Neutrophil (primary cell): ENCODE measurements around the gene PPP2R5E.

Experiments used
- H3K27ac ChIP-seq: fragments of 200-600 bp; sonication (generic); 2 replicates; pipeline ENCODE4 v1.5.1; 2016; ENCODE audit warnings: mild to moderate bottlenecking, moderate library complexity
- H3K27me3 ChIP-seq: fragments of 200-600 bp; sonication (generic); 2 replicates; pipeline ENCODE4 v1.6.0; 2016; ENCODE audit warnings: mild to moderate bottlenecking
- H3K36me3 ChIP-seq: fragments of 200-600 bp; sonication (generic); 2 replicates; pipeline ENCODE4 v1.5.1; 2017
- H3K4me1 ChIP-seq, 2 experiments: fragments of 200-600 bp in 1 of 2; sonication (generic) in 1 of 2; 1 replicate in 1 of 2; 2 replicates in 1 of 2; pipeline versions ENCODE4 v1.5.1 to v1.6.1; 2013 to 2016; ENCODE audit warnings: low read depth in 1 of 2, low read length in 1 of 2, mild to moderate bottlenecking in 1 of 2, moderate library complexity in 1 of 2; ENCODE audit not compliant: control insufficient read depth in 1 of 2, insufficient read depth in 1 of 2
- H3K4me3 ChIP-seq, 2 experiments: fragments of 200-600 bp in 1 of 2; sonication (generic) in 1 of 2; 1 replicate in 1 of 2; 2 replicates in 1 of 2; pipeline ENCODE4 v1.5.1; 2013 to 2016; ENCODE audit warnings: low read depth in 1 of 2, low read length in 1 of 2, mild to moderate bottlenecking in 1 of 2, moderate library complexity in 1 of 2
- H3K9me3 ChIP-seq: fragments of 200-600 bp; sonication (generic); 2 replicates; pipeline ENCODE4 v1.5.1; 2016
- TF ChIP-seq, protein P1 (sequence below): fragments of 200-600 bp; sonication (generic); IDR thresholded peaks from 2 replicates; pipeline ENCODE4 v1.5.1; 2016; ENCODE audit warnings: antibody characterized with exemption

Gene PPP2R5E

DNA sequence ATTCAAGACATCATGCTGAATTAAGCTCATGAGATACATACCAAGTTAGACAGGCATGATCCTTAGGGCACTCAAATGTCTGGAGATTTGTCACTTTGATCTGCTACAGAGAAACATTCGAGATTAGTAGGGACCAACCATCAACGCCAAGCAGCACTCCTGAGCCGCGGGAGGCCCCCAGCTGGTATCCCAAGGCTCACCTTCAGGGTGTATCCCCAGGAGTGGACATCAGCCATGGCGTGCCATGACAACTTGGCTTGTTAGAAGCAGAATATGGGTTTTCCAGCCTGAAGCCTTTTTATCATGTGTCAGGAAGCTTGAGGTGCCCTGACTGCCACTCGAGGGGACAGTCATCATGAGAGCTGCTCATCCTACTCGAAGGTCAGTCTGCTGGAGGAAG is 185.3 kb downstream of the PPP2R5E start:
- TF ChIP-seq, protein P1, sequence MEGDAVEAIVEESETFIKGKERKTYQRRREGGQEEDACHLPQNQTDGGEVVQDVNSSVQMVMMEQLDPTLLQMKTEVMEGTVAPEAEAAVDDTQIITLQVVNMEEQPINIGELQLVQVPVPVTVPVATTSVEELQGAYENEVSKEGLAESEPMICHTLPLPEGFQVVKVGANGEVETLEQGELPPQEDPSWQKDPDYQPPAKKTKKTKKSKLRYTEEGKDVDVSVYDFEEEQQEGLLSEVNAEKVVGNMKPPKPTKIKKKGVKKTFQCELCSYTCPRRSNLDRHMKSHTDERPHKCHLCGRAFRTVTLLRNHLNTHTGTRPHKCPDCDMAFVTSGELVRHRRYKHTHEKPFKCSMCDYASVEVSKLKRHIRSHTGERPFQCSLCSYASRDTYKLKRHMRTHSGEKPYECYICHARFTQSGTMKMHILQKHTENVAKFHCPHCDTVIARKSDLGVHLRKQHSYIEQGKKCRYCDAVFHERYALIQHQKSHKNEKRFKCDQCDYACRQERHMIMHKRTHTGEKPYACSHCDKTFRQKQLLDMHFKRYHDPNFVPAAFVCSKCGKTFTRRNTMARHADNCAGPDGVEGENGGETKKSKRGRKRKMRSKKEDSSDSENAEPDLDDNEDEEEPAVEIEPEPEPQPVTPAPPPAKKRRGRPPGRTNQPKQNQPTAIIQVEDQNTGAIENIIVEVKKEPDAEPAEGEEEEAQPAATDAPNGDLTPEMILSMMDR, result no peak

DNA sequence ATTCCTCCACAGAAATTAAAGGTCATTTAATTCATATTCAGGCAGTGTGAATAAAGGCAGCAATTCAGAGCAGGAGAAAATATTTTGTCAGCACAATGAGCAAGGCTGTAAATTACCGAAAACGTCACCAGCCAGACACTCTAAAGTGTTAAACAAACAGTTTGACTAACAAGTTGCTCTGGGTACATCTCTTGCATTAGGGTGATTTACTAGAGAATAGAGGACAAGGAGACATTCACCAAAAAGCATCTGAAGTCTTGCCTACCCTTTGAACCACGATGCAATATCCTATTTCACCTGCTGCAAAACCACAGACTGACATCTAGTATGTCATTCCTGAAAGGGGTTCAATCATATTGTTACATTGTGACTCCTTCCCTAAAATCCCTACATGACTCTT is 197.4 kb downstream of the PPP2R5E start:
- H3K4me3 ChIP-seq, result no peak overlapping the region
- no peak overlapping the region for H3K27ac ChIP-seq
- H3K27me3 ChIP-seq, result peaks cover 27% of the 10 kb centered on the region
- TF ChIP-seq, protein P1, result no peak
- H3K36me3 ChIP-seq, result no peaks in the 10 kb centered on the region
- H3K9me3 ChIP-seq, result no peaks in the 10 kb centered on the region
- H3K4me1 ChIP-seq, result no peaks in the 10 kb centered on the region

More for the DNA sequence above, 185.3 kb downstream of the PPP2R5E start:
- no peak overlapping the region for H3K4me3 ChIP-seq
- H3K36me3 ChIP-seq, result no peaks in the 10 kb centered on the region
- H3K9me3 ChIP-seq, result no peaks in the 10 kb centered on the region
- H3K27me3 ChIP-seq, result peaks cover 12% of the 10 kb centered on the region
- H3K27ac ChIP-seq, result no peak overlapping the region
- H3K4me1 ChIP-seq, result peaks cover 0 to 7% of the 10 kb centered on the region in 2 experiments

DNA sequence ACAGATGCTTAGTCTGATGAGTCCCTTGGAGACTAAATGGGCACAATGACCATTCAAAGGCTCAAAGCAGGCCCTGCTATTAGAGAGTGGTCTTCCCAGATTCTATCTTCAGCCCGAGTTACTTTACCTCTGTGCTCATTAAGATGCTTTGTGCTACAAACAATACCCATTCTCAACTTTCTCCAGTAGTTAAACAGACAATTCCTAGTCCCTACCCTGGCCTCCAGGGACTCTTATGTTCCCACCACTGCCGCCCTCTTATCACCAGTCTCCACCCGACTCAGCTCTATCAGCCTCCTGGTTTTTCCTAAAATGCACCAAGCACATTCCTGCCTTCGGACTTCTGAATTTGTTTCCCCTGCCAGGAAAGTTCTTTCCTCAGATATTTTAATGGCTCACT is 198.8 kb downstream of the PPP2R5E start:
- H3K36me3 ChIP-seq, result no peaks in the 10 kb centered on the region
- peaks cover 23% of the 10 kb centered on the region for H3K27me3 ChIP-seq
- H3K4me1 ChIP-seq, result no peaks in the 10 kb centered on the region
- no peak overlapping the region for H3K27ac ChIP-seq
- no peaks in the 10 kb centered on the region for H3K9me3 ChIP-seq
- no peak overlapping the region for H3K4me3 ChIP-seq
- TF ChIP-seq, protein P1, result no peak

DNA sequence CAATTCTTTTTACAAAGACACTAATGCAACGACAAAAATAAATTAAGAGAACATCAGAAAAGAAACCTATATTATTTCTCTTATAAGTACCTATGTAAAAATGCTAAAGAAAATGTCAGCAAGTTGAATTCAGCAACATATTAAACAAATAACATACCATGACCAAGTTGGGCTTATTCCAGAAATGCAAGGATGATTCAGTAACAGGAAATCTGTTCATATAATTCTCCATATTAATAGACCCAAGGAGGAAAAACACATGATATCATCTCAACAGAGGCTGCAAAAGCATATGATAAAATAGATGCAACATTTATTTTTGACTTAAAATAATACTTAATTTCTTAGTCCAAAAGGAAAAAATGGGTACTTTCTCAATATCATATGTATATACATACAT is 199.3 kb downstream of the PPP2R5E start:
- H3K27me3 ChIP-seq, result peaks cover 23% of the 10 kb centered on the region
- H3K9me3 ChIP-seq, result no peaks in the 10 kb centered on the region
- no peaks in the 10 kb centered on the region for H3K36me3 ChIP-seq
- no peak overlapping the region for H3K27ac ChIP-seq
- TF ChIP-seq, protein P1, result no peak
- no peaks in the 10 kb centered on the region for H3K4me1 ChIP-seq
- H3K4me3 ChIP-seq, result no peak overlapping the region

DNA sequence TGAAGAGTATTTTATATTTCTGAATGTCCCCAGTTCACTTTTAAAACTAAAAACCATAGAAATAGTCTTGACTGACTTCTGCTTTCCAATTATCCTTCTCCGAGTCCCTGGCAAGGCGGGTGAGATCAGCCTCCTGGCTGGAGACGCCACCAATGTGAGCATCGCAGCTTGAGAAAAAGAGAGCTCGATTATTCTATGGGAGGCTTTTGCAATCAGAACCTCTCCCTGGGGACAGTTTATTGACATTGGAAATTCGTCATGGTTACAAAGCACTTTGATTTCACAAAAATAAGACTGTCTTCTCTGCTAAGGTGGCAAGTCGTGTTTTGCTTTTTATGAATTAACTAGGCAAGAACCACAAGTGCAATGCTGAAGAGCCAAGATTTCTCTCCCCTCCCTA is 200.8 kb downstream of the PPP2R5E start:
- Histone ChIP-seq H3K9me3 (no peaks in the 10 kb centered on the region), H3K27me3 (peaks cover 23% of the 10 kb centered on the region), H3K4me3 (no peak overlapping the region), H3K4me1 (no peaks in the 10 kb centered on the region), H3K36me3 (no peaks in the 10 kb centered on the region), H3K27ac (no peak overlapping the region)
- TF ChIP-seq, protein P1, result no peak
